IMR-90 (cell line): ENCODE measurements around the gene ZXDA. TPM values are rescaled to one million over a fixed set of nuclear protein-coding genes. Genes with fewer than 3 reads are reported as not detected.
"Not testable (repeated sequence)": the region's sequence is repeated elsewhere in the genome, so short reads cannot be mapped to it uniquely, and the experiment has no call there.

Source experiments
- ATAC-seq: fragments of 200-7000 bp; cut with Tn5 transposase; 2 replicates; pipeline ENCODE4 v1.9.1; 2020; ENCODE audit warnings: low read depth, mild to moderate bottlenecking, moderate library complexity
- Bru-seq: library from RNA; stranded (reverse); fragments of 400-500 nt; gene quantifications from one replicate; lab custom pipeline; 2021; lab: Mats Ljungman, UMichigan
- BruChase-seq, 2 experiments: library from RNA; stranded (reverse); fragments of 400-500 nt; gene quantifications; one replicate each; lab custom pipeline; 2021; lab: Mats Ljungman, UMichigan
- BruUV-seq: library from RNA; stranded (reverse); fragments of 400-500 nt; replicated peaks from 2 replicates; lab custom pipeline; 2021; lab: Mats Ljungman, UMichigan
- CTCF ChIA-PET: fragments of 300-600 bp; formaldehyde crosslinking; extraction: SDS; loops from one replicate; lab custom pipeline; 2021; ENCODE audit warnings: antibody characterized with exemption; lab: Yijun Ruan, JAX
- POLR2A ChIA-PET: fragments of 300-600 bp; sonication (Branson Sonifier 250); formaldehyde crosslinking; loops from one replicate; lab custom pipeline; 2022; ENCODE audit warnings: antibody characterized with exemption; ENCODE audit not compliant: unreplicated experiment; lab: Charles Lee
- DNase-seq: peaks from one replicate; pipeline ENCODE4 v3.0.0; 2013
- H2AFZ ChIP-seq: replicated peaks from 2 replicates; pipeline ENCODE3; 2013; ENCODE audit warnings: low read length, mild to moderate bottlenecking; ENCODE audit not compliant: poor library complexity
- H2AK5ac ChIP-seq: 2 replicates; pipeline ENCODE4 v1.6.1; 2013; ENCODE audit warnings: low read depth, low read length, inconsistent platforms
- H2AK9ac ChIP-seq: replicated peaks from 2 replicates; pipeline ENCODE3; 2013; ENCODE audit warnings: mild to moderate bottlenecking, low read depth, low read length, moderate library complexity; ENCODE audit not compliant: poor library complexity
- H2BK120ac ChIP-seq: 2 replicates; pipeline ENCODE4 v1.6.1; 2013; ENCODE audit warnings: low read depth, low read length, inconsistent platforms
- H2BK15ac ChIP-seq: 3 replicates; pipeline ENCODE4 v1.6.1; 2013; ENCODE audit warnings: low read depth, low read length, inconsistent platforms
- H2BK20ac ChIP-seq: 2 replicates; pipeline ENCODE4 v1.6.1; 2013; ENCODE audit warnings: low read depth, mild to moderate bottlenecking, inconsistent platforms, low read length, moderate library complexity
- H2BK5ac ChIP-seq: 2 replicates; pipeline ENCODE4 v1.6.1; 2013; ENCODE audit warnings: mild to moderate bottlenecking, low read depth, low read length, inconsistent platforms; ENCODE audit not compliant: poor library complexity, severe bottlenecking
- H3K14ac ChIP-seq: replicated peaks from 2 replicates; pipeline ENCODE4 v1.6.1; 2013; ENCODE audit warnings: low read depth, low read length, inconsistent platforms
- H3K18ac ChIP-seq: 2 replicates; pipeline ENCODE4 v1.6.1; 2013; ENCODE audit warnings: low read depth, low read length, control low read depth
- H3K23ac ChIP-seq: 2 replicates; pipeline ENCODE4 v1.6.1; 2013; ENCODE audit warnings: low read depth, low read length, inconsistent platforms
- H3K27ac ChIP-seq: 2 replicates; pipeline ENCODE4 v1.5.1; 2013; ENCODE audit warnings: mild to moderate bottlenecking, control low read depth, low read length; ENCODE audit not compliant: insufficient read depth
- H3K27me3 ChIP-seq: 2 replicates; pipeline ENCODE4 v1.6.1; 2013; ENCODE audit warnings: low read length; ENCODE audit not compliant: control insufficient read depth, insufficient read depth
- H3K36me3 ChIP-seq: 2 replicates; pipeline ENCODE4 v1.6.1; 2013; ENCODE audit warnings: low read length, mixed read lengths; ENCODE audit not compliant: control insufficient read depth, insufficient read depth
- H3K4ac ChIP-seq: 2 replicates; pipeline ENCODE4 v1.6.1; 2013; ENCODE audit warnings: low read depth, low read length, inconsistent platforms
- H3K4me1 ChIP-seq: 2 replicates; pipeline ENCODE4 v1.6.1; 2013; ENCODE audit warnings: low read length, mixed read lengths; ENCODE audit not compliant: control insufficient read depth, insufficient read depth
- H3K4me2 ChIP-seq: 2 replicates; pipeline ENCODE4 v1.6.1; 2013; ENCODE audit warnings: low read depth, mild to moderate bottlenecking, control low read depth, low read length, moderate library complexity
- H3K4me3 ChIP-seq: 2 replicates; pipeline ENCODE4 v1.5.1; 2013; ENCODE audit warnings: low read depth, mild to moderate bottlenecking, control low read depth, low read length, moderate library complexity; ENCODE audit not compliant: insufficient read depth
- H3K56ac ChIP-seq: 2 replicates; pipeline ENCODE4 v1.6.1; 2013; ENCODE audit warnings: low read length, inconsistent platforms; ENCODE audit not compliant: insufficient read depth; ENCODE audit errors: extremely low read depth
- H3K79me1 ChIP-seq, 2 experiments: 2 replicates each; pipeline ENCODE4 v1.6.1; 2013; ENCODE audit warnings: low read length in 2 of 2, inconsistent platforms in 1 of 2, low read depth in 1 of 2
- H3K9ac ChIP-seq: 2 replicates; pipeline ENCODE4 v1.6.1; 2013; ENCODE audit warnings: low read depth, low read length, control low read depth
- H3K9me1 ChIP-seq: 2 replicates; pipeline ENCODE4 v1.6.1; 2013; ENCODE audit warnings: low read length, inconsistent platforms; ENCODE audit not compliant: insufficient read depth
- H3K9me3 ChIP-seq: 2 replicates; pipeline ENCODE4 v1.6.1; 2013; ENCODE audit warnings: low read length; ENCODE audit not compliant: control insufficient read depth, insufficient read depth
- H4K20me1 ChIP-seq: 2 replicates; pipeline ENCODE4 v1.6.1; 2013; ENCODE audit warnings: low read length, inconsistent platforms; ENCODE audit not compliant: insufficient read depth
- H4K5ac ChIP-seq: 2 replicates; pipeline ENCODE4 v1.6.1; 2013; ENCODE audit warnings: mild to moderate bottlenecking, low read depth, low read length, control low read depth
- H4K8ac ChIP-seq, 2 experiments: 2 replicates each; pipeline ENCODE4 v1.6.1; 2013; ENCODE audit warnings: low read depth in 2 of 2, low read length in 2 of 2, control low read depth in 1 of 2, inconsistent platforms in 1 of 2
- H4K91ac ChIP-seq: 2 replicates; pipeline ENCODE4 v1.6.1; 2013; ENCODE audit warnings: low read depth, low read length, inconsistent platforms; ENCODE audit not compliant: insufficient read depth
- CEBPB ChIP-seq: IDR thresholded peaks from 2 replicates; pipeline ENCODE4 v1.6.1; 2012; ENCODE audit warnings: low read depth, low read length, improper control_type of control experiment
- WGBS, 2 experiments: methylation state at CpG; one replicate each; pipeline versions ENCODE4 v1.1.5 to v1.1.7; 2013; ENCODE audit warnings: missing lambda C conversion rate in 2 of 2; ENCODE audit not compliant: insufficient read length in 1 of 2; ENCODE audit errors: extremely low coverage in 2 of 2; 5-methylcytosine and 5-hydroxymethylcytosine counted together
- dilution Hi-C: fragments of 300-500 bp; cut with HindIII; formaldehyde crosslinking; loops from one replicate; pipeline ENCODE4 v1.14.3; 2018; ENCODE audit warnings: low sequenced_read_pairs; ENCODE audit not compliant: unreplicated experiment
- in situ Hi-C: fragments of 300-500 bp; cut with MboI; formaldehyde crosslinking; loops from 3 replicates; pipeline ENCODE4 v1.14.3; 2019; ENCODE audit warnings: low sequenced_read_pairs, inconsistent platforms, mixed read lengths
- intact Hi-C: fragments of 100-400 bp; cut with micrococcal nuclease; formaldehyde crosslinking; loops from 2 replicates; pipeline ENCODE4 v1.10.0; 2022
- long read RNA-seq: library from polyadenylated mRNA; unstranded; transcript quantifications from one replicate; pipeline ENCODE4 v2.0.0, GENCODE V29; 2021; ENCODE audit not compliant: unreplicated experiment
- polyA plus RNA-seq, 3 experiments: library from polyadenylated mRNA; depleted of rRNA; stranded (reverse); fragments of >200 nt; gene quantifications; 2 replicates each; pipeline ENCODE4 v1.2.3, GENCODE V29; 2012; ENCODE audit warnings: low replicate concordance in 1 of 3
- total RNA-seq: library from RNA; depleted of rRNA; stranded (reverse); fragments of >200 nt; gene quantifications from 2 replicates; pipeline ENCODE4 v1.2.3, GENCODE V29; 2012; rRNA removed

ZXDA gene, protein sequence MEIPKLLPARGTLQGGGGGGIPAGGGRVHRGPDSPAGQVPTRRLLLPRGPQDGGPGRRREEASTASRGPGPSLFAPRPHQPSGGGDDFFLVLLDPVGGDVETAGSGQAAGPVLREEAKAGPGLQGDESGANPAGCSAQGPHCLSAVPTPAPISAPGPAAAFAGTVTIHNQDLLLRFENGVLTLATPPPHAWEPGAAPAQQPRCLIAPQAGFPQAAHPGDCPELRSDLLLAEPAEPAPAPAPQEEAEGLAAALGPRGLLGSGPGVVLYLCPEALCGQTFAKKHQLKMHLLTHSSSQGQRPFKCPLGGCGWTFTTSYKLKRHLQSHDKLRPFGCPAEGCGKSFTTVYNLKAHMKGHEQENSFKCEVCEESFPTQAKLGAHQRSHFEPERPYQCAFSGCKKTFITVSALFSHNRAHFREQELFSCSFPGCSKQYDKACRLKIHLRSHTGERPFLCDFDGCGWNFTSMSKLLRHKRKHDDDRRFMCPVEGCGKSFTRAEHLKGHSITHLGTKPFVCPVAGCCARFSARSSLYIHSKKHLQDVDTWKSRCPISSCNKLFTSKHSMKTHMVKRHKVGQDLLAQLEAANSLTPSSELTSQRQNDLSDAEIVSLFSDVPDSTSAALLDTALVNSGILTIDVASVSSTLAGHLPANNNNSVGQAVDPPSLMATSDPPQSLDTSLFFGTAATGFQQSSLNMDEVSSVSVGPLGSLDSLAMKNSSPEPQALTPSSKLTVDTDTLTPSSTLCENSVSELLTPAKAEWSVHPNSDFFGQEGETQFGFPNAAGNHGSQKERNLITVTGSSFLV
- total RNA-seq (3.4 and 3.6 TPM in 2 replicates), polyA plus RNA-seq (2012; rRNA removed) (0.99 and 1.0 TPM in 2 replicates), Bru-seq, nascent RNA (percentile 49 among the genes with signal in this experiment), BruChase-seq, experiment 1, labeled RNA remaining after a 6-hour chase (percentile 37 among the genes with signal in this experiment), BruChase-seq, experiment 2, labeled RNA remaining after a 2-hour chase (percentile 69 among the genes with signal in this experiment)
- polyA plus RNA-seq (2012; cell fraction: cytosol; rRNA removed) = 1.0 TPM in 2 replicates
- polyA plus RNA-seq (2012; cell fraction: nucleus; rRNA removed; ENCODE audit: low replicate concordance) = 0.78 TPM in 2 replicates
- long read RNA-seq, full-length matches to known transcripts = 10 of 10 reads
- long read RNA-seq, partial matches to known transcripts = 0 of 10 reads
- long read RNA-seq, other reads (novel, unspliced or antisense) = 0 of 10 reads

DNA sequence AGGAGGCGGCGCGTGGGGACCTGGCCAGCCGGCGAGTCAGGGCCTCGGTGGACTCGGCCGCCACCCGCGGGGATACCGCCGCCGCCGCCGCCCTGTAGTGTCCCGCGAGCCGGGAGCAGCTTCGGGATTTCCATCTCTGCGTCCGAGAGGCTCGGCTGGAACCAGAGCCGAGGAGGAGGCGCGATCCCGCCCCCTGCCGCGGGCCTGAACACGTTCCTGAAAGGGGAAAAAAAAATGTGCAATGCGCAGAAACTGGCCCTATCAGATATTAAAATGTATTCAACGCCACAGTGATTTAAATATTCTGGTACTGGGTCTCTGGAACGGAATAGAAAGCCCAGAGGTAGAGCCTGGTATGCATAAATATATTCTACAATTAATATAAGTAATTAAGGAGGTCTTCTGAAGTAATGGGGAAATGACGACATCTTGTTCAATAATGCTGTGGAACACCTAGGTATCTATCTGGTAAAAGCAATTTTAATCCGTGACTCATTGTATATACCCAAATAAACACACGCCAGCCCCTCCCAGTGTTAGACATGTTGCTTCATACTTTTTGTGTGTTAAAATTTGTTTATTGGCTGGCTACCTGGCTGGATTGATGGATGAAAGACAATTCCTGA is at the start of gene ZXDA:
Gene ZXDA (minus strand): TSS at position 172 of the 626 bp plus-strand sequence. CDS start 38 bp downstream, at position 134.
- CTCF ChIA-PET, H2BK120ac ChIP-seq, H4K20me1 ChIP-seq, H3K14ac ChIP-seq, intact Hi-C loops, H2BK20ac ChIP-seq, POLR2A ChIA-PET, BruUV-seq, H2BK15ac ChIP-seq, H3K27me3 ChIP-seq, H3K4ac ChIP-seq, H3K9me3 ChIP-seq, H3K56ac ChIP-seq, H3K23ac ChIP-seq, H3K4me1 ChIP-seq, H3K36me3 ChIP-seq, H3K79me1 ChIP-seq, H2AK5ac ChIP-seq, H3K9me1 ChIP-seq, dilution Hi-C loops, H4K91ac ChIP-seq: not testable (repeated sequence)
- Histone ChIP-seq H3K4me3 (peak within 1 kb of the TSS; percentile 71), H3K18ac (peak within 1 kb of the TSS; percentile 52; the same call in 1 of the 2 replicates), H3K9ac (peak within 1 kb of the TSS; percentile 81), H2AFZ (peak within 1 kb of the TSS; percentile 81), H2BK5ac (peak within 1 kb of the TSS; percentile 65), H3K4me2 (peak within 1 kb of the TSS; percentile 89), H4K5ac (peak within 1 kb of the TSS; percentile 74; the same call in 1 of the 2 replicates), H4K8ac (peak within 1 kb of the TSS; percentile 17 to 64; a peak in 1 of 4 replicates), H2AK9ac (peak within 1 kb of the TSS; percentile 76), H3K27ac (peak within 1 kb of the TSS; percentile 87)
- peak; percentile 25 for DNase-seq
- in situ Hi-C loops = loop anchor here (10.0 to 25.0 kb wide), 3 partner anchors 326 to 1098 kb away; partner anchors contain the start of gene SPIN2A
- ATAC-seq = peak; percentile 84
- TF ChIP-seq CEBPB = peak; percentile 45; the same call in 1 of the 2 replicates
- no CpG with 5 or more reads among the region's 35 CpGs for WGBS, 2 experiments
